Hepatocyte (in vitro differentiated cells): ENCODE data around the gene AAMDC. TPM values are rescaled to one million over a fixed set of nuclear protein-coding genes. Genes with fewer than 3 reads are reported as not detected.
"Not testable (repeated sequence)": the region's sequence is repeated elsewhere in the genome, so short reads cannot be mapped to it uniquely, and the experiment has no call there.

Experiments
- DNase-seq: peaks from one replicate; pipeline ENCODE4 v3.0.0-alpha.2; 2016; ENCODE audit warnings: low spot score
- H2AFZ ChIP-seq: fragments of 200-600 bp; sonication (generic); 2 replicates; pipeline ENCODE4 v1.6.0; 2016; ENCODE audit warnings: antibody characterized with exemption, mild to moderate bottlenecking
- H3K27ac ChIP-seq: fragments of 200-600 bp; sonication (generic); 2 replicates; pipeline ENCODE4 v1.5.1; 2016; ENCODE audit warnings: mild to moderate bottlenecking
- H3K27me3 ChIP-seq: fragments of 200-600 bp; sonication (generic); 2 replicates; pipeline ENCODE4 v1.6.1; 2016
- H3K36me3 ChIP-seq: fragments of 200-600 bp; sonication (generic); replicated peaks from 2 replicates; pipeline ENCODE4 v1.5.1; 2016; ENCODE audit warnings: low read depth; ENCODE audit not compliant: insufficient read depth
- H3K4me1 ChIP-seq: fragments of 200-600 bp; sonication (generic); 2 replicates; pipeline ENCODE4 v1.5.1; 2016; ENCODE audit warnings: mild to moderate bottlenecking, moderate library complexity; ENCODE audit not compliant: insufficient read depth
- H3K4me2 ChIP-seq: fragments of 200-600 bp; sonication (generic); 2 replicates; pipeline ENCODE4 v1.6.0; 2016
- H3K4me3 ChIP-seq: fragments of 200-600 bp; sonication (generic); 2 replicates; pipeline ENCODE4 v1.5.1; 2016; ENCODE audit warnings: mild to moderate bottlenecking
- H3K79me2 ChIP-seq: fragments of 200-600 bp; sonication (generic); 2 replicates; pipeline ENCODE4 v1.6.0; 2017; ENCODE audit warnings: mild to moderate bottlenecking
- H3K9me2 ChIP-seq: fragments of 200-600 bp; sonication (generic); replicated peaks from 2 replicates; pipeline ENCODE4 v1.6.0; 2017; ENCODE audit warnings: mild to moderate bottlenecking; ENCODE audit not compliant: insufficient read depth
- H3K9me3 ChIP-seq: fragments of 200-600 bp; sonication (generic); 2 replicates; pipeline ENCODE4 v1.5.1; 2016; ENCODE audit warnings: low read depth, mild to moderate bottlenecking
- H4K20me1 ChIP-seq: fragments of 200-600 bp; sonication (generic); 2 replicates; pipeline ENCODE4 v1.6.0; 2016; ENCODE audit warnings: mild to moderate bottlenecking; ENCODE audit not compliant: insufficient read depth, poor library complexity, severe bottlenecking
- CTCF ChIP-seq: fragments of 200-600 bp; sonication (generic); IDR thresholded peaks from 2 replicates; pipeline ENCODE4 v1.5.1; 2016; ENCODE audit warnings: antibody characterized with exemption, mild to moderate bottlenecking; ENCODE audit not compliant: poor library complexity
- EZH2 ChIP-seq: fragments of 200-600 bp; sonication (generic); IDR thresholded peaks from 2 replicates; pipeline ENCODE4 v1.6.1; 2016; ENCODE audit warnings: antibody characterized with exemption, mild to moderate bottlenecking, borderline replicate concordance
- EZH2phosphoT487 ChIP-seq: fragments of 200-600 bp; sonication (generic); IDR thresholded peaks from one replicate; pipeline ENCODE4 v1.6.1; 2018; ENCODE audit warnings: antibody characterized with exemption, mild to moderate bottlenecking, low read depth, moderate library complexity; ENCODE audit not compliant: unreplicated experiment, severe bottlenecking
- WGBS: methylation state at CpG from one replicate; pipeline ENCODE4 v1.1.6; 2016; ENCODE audit warnings: low lambda C conversion rate; ENCODE audit errors: missing lambda C conversion rate; 5-methylcytosine and 5-hydroxymethylcytosine counted together
- polyA plus RNA-seq: library from polyadenylated mRNA; unstranded; fragments of >200 nt; fragmentation: Nextera tagmentation; extraction: Ambion mirVana; gene quantifications from 2 replicates; pipeline ENCODE4 v1.2.1, GENCODE V29; 2016
- total RNA-seq: library from RNA; depleted of rRNA; stranded (reverse); fragments of >200 nt; gene quantifications from 2 replicates; pipeline ENCODE4 v1.2.3, GENCODE V29; 2014

Gene AAMDC
- total and polyA plus RNA-seq, 2 experiments from 2014 or later = 22.0 to 78.0 TPM

GRCh38 chr11:77884829-77885190 is 63.9 kb downstream of the AAMDC start:
- Histone ChIP-seq H3K9me2 (no peaks in the 10 kb centered on the region), H3K36me3 (no peaks in the 10 kb centered on the region)

GRCh38 chr11:77886401-77886800 is 65.5 kb downstream of the AAMDC start:
- H3K27ac ChIP-seq = no peak overlapping the region
- H3K4me3 ChIP-seq = no peak overlapping the region
- no peak for DNase-seq
- H2AFZ ChIP-seq = no peak overlapping the region
- H3K79me2 ChIP-seq = no peaks in the 10 kb centered on the region
- no peak for TF ChIP-seq CTCF
- no peak for TF ChIP-seq EZH2phosphoT487
- TF ChIP-seq EZH2 = no peak
- H4K20me1 ChIP-seq = no peaks in the 10 kb centered on the region
- 79% methylated on average over 18 of the region's 18 CpGs for WGBS
- H3K27me3 ChIP-seq = no peaks in the 10 kb centered on the region
- no peaks in the 10 kb centered on the region for H3K9me2 ChIP-seq
- H3K4me2 ChIP-seq = no peak overlapping the region
- no peaks in the 10 kb centered on the region for H3K9me3 ChIP-seq
- no peaks in the 10 kb centered on the region for H3K4me1 ChIP-seq
- no peaks in the 10 kb centered on the region for H3K36me3 ChIP-seq

More at GRCh38 chr11:77884829-77885190, 63.9 kb downstream of the AAMDC start:
- Histone ChIP-seq H3K4me2 (no peak overlapping the region), H3K27me3 (no peaks in the 10 kb centered on the region), H3K4me1 (no peaks in the 10 kb centered on the region), H3K9me3 (no peaks in the 10 kb centered on the region), H3K79me2 (no peaks in the 10 kb centered on the region), H4K20me1 (no peaks in the 10 kb centered on the region), H2AFZ (no peak overlapping the region), H3K4me3 (no peak overlapping the region), H3K27ac (no peak overlapping the region)
- no peak for TF ChIP-seq CTCF
- no peak for TF ChIP-seq EZH2
- TF ChIP-seq EZH2phosphoT487 = no peak
- 98% methylated on average over 6 of the region's 6 CpGs for WGBS
- DNase-seq = no peak

GRCh38 chr11:77889045-77889444 is 68.1 kb downstream of the AAMDC start:
- not testable (repeated sequence) for H3K9me2 ChIP-seq, H3K27ac ChIP-seq, H2AFZ ChIP-seq, H3K27me3 ChIP-seq, H3K36me3 ChIP-seq, H3K4me2 ChIP-seq, H3K4me3 ChIP-seq, H3K79me2 ChIP-seq, H4K20me1 ChIP-seq, H3K4me1 ChIP-seq, DNase-seq, H3K9me3 ChIP-seq
- 91% methylated on average over 4 of the region's 5 CpGs for WGBS

- H3K4me2 ChIP-seq, H3K27me3 ChIP-seq, H2AFZ ChIP-seq, H3K27ac ChIP-seq, H3K9me2 ChIP-seq, DNase-seq, H3K9me3 ChIP-seq, H4K20me1 ChIP-seq, H3K4me1 ChIP-seq, H3K36me3 ChIP-seq, H3K79me2 ChIP-seq, H3K4me3 ChIP-seq: not testable (repeated sequence)
Observed at GRCh38 chr11:77890100-77890614, 69.2 kb downstream of the AAMDC start.

GRCh38 chr11:77890619-77891056 is 69.7 kb downstream of the AAMDC start:
- H3K4me1 ChIP-seq, H2AFZ ChIP-seq, H3K4me3 ChIP-seq, H3K79me2 ChIP-seq, H4K20me1 ChIP-seq, DNase-seq, H3K4me2 ChIP-seq, H3K9me2 ChIP-seq, H3K9me3 ChIP-seq, H3K27me3 ChIP-seq, H3K36me3 ChIP-seq: not testable (repeated sequence)
- WGBS = 68% methylated on average over 4 of the region's 4 CpGs
- H3K27ac ChIP-seq = peak overlapping the region; percentile 62

GRCh38 chr11:77891256-77891655 is 70.3 kb downstream of the AAMDC start:
- H3K4me3 ChIP-seq, DNase-seq, H3K9me2 ChIP-seq, H3K4me2 ChIP-seq, H3K4me1 ChIP-seq, H3K79me2 ChIP-seq, H3K27me3 ChIP-seq, H4K20me1 ChIP-seq, H3K36me3 ChIP-seq, H3K9me3 ChIP-seq, H2AFZ ChIP-seq: not testable (repeated sequence)
- peak overlapping the region; percentile 62 for H3K27ac ChIP-seq
- 95% methylated on average over 7 of the region's 7 CpGs for WGBS

GRCh38 chr11:77891703-77892102 is 70.8 kb downstream of the AAMDC start:
- H3K4me3 ChIP-seq, H3K79me2 ChIP-seq, H2AFZ ChIP-seq, H3K36me3 ChIP-seq, H3K4me1 ChIP-seq, H3K9me3 ChIP-seq, H3K9me2 ChIP-seq, DNase-seq, H3K4me2 ChIP-seq, H4K20me1 ChIP-seq, H3K27ac ChIP-seq, H3K27me3 ChIP-seq: not testable (repeated sequence)
- 81% methylated on average over 4 of the region's 4 CpGs for WGBS
